GM19438 (cell line): ENCODE results near the gene LSM14B.
A peak's percentile ranks its signal among the peaks of the same experiment; 100 is the strongest.
"Not testable (repeated sequence)": the region's sequence is repeated elsewhere in the genome, so short reads cannot be mapped to it uniquely, and the experiment has no call there.

Experiments used
- ATAC-seq: cut with Tn5 transposase; IDR thresholded peaks from one replicate; pipeline ENCODE4 v1.9.1; 2021; ENCODE audit warnings: low read depth; ENCODE audit not compliant: unreplicated experiment

Gene LSM14B

DNA sequence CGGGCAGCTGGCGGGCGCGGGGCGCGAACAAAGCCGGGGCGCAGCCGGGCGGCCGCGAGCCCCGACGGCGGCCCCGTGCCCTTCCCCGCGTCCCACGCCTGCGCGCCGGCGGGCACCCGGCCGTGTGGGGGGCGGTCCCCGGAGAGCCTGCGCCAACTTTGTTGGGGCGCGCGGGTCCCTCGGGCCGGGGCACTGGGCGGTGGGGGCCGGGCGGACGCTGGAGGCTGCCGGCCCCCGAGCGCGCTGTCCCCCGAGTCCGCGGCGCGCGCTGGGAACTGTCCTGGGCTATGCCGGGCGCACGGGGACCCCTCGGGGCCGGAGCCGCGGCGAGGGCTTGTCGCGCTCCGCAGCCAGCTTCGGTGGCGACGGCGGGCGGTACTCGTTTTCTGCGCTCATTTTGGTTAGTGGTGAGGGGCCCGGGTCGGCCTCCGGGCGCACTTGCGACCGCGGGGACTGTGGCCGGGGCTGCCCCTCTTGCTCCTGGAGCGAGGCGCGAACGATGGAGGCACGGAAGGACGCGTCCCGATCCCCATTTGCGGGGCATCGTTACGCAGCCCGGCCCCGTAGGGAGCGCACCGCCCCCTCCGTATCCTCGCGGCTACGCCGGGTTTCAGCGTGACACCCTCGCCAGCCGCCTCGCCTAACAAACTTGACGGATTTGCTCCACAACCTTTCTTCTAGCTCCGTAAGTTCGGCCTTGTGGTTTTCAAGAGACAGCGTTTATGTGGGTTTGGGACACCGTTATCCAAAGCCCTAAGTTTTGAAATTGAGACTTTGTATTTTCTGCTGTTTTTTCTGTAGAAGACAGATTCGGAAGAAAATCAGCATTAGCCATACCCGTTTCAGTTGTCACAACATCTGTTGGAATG, 21.9 kb downstream of the LSM14B start:
- peak; percentile 4 for ATAC-seq

GRCh38 chr20:62145688-62146018, 23.4 kb downstream of the LSM14B start:
- ATAC-seq = no peak

- no peak for ATAC-seq
Observed at GRCh38 chr20:62146019-62146755, 23.9 kb downstream of the LSM14B start.

- no peak for ATAC-seq
Observed at GRCh38 chr20:62147125-62147524, 24.9 kb downstream of the LSM14B start.

DNA sequence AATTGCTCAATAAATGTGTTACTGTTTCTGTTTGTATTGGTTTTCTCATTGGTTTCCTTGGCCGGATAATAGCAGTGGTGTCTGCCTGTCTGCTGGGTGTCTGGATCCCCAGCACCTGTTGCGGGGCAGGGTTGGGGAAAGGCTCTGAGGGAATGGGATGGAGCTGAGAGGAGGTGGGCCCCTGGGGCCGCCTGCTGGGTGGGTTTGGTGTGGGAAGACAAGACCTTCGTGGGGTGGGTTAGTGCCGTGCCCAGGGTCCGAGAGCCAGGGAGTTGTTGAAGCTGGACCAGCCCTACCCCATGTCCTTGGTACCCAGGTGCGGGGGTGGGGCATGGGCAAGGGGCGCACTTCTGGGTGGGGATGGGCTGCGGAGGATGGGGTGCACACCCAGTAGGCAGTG, 25.3 kb downstream of the LSM14B start:
- ATAC-seq = no peak

DNA sequence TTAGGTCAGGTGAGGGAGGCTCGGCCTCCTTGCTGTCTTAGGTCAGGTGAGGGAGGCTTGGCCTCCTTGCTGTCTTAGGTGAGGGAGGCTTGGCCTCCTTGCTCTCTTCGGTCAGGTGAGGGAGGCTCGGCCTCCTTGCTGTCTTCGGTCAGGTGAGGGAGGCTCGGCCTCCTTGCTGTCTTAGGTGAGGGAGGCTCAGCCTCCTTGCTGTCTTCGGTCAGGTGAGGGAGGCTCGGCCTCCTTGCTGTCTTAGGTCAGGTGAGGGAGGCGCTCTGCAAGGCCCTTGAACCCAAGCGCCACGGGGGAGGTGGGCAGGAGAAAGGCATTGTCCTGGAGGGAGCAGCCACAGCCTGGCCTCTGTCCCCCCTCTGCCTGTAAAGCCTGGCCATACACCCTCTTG, 26.1 kb downstream of the LSM14B start:
- ATAC-seq = not testable (repeated sequence)

DNA sequence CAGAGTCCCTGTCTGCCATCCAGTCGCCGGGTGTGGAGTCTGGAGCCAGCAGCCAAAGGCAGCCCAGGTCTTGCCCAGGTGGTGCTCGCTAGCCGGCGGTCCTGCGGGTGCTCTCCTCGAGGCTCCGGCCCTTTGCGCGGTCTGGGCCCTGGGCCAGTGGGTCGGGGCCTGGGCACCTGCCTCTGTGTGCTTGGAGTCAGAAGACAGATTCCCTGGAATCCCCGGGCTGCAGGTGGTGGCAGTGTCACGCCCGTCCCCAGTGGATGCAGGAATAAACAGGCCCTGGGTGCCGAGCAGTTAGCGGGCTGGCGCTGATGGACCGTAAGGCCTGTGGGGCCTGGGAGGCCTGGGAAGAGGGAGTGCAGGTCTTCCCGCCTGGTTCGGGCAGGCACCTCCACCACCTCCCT, 26.6 kb downstream of the LSM14B start:
- no peak for ATAC-seq

GRCh38 chr20:62149532-62150309, 27.4 kb downstream of the LSM14B start:
- ATAC-seq = no peak

GRCh38 chr20:62150310-62150575, 28.0 kb downstream of the LSM14B start:
- ATAC-seq = no peak

- no peak for ATAC-seq
Observed at GRCh38 chr20:62151225-62151624, 28.9 kb downstream of the LSM14B start.

GRCh38 chr20:62151835-62152364, 29.6 kb downstream of the LSM14B start:
- ATAC-seq = no peak

DNA sequence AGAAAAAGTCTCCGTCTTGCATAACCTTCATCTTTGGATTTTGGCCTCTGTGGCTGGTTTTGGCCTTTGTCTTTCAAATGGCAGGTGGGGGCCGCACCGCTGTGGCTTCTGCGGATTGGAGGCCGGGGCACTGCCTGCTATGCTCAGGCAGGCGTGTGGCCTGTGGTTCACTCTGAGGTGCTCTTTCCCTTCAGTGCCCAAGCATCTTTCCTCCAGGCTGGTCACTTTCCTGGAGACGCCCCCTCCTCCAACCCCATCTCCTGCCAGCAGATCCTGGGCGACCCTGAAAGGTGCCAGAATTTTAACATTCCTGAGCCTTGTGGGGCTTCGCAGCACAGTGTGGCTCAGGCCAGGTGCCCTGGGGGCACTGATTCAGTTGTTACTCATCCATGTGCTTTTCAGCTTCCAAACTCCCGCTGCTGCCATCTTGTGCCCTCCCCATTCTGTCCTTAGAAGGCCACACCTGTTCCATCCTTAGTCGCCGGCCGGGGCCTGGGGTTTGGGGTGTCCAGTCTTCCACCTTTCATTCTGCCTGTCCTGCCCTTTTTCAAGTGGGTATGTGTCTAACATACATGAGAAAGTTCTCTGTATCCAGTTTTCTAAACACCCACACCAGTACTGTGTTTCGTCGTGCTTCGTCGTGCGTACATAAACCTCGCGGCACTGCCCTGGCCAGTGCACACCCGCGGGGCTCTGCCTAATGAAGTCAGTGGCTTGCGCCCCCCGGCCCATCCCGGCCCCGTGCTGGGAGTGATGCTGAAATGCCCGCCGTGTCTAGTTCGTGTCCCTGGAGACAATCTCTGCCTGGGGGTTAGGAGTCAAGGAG, 33.4 kb downstream of the LSM14B start:
- ATAC-seq = no peak

DNA sequence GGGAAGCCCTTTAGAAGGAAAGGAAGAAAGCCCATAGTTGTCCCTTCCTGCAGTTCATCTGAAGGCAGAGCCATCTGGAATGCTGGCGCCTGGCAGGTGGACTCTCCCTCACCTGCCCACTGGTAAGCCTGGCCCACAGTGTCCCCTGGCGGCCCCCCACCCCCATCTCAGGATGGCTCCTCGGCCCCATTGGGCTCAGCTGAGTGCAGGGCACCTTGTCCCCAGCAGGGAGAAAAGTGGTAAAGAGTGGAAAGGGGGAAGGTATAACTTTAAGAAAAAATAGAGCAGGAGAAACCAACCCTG, 33.9 kb downstream of the LSM14B start:
- no peak for ATAC-seq

DNA sequence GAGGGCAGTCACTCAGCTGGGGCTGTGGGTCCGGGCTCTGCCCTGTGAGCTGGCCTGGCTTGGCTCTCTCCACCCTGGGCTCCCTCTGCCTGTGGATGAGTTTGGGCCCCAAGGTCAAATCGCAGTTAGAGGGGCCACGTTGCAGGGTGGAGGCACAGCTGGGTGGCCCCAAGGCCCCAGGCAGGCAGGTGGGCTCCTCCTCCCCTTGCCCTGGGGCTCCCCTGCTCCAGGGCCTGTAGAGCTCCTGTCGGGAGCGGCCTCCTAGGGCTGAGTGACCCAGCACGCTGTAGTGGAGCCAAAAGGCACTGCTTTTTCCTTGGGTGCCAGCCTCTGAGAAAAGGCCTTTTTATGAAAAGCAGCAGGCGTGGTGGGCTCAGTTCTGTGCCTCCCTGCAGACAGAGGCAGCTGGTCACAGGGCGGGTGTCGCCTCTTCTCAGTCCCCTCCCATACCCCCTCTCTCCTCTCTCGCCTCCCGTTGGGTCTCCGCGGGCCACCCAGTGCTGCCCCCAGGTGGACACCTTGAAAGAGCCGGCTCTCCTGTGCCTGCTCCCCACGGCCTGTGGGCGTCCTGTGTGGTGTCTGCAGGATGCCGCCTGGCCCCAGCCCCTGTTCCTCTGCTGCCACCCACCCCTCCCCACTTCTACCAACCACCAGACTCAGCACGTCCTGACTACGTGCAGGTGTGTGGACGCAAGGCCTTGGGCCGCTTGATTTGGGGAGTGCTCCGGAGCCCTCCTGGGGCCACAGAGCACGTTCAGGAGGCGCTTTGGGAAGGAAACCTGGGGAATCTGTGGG, 34.5 kb downstream of the LSM14B start:
- no peak for ATAC-seq

DNA sequence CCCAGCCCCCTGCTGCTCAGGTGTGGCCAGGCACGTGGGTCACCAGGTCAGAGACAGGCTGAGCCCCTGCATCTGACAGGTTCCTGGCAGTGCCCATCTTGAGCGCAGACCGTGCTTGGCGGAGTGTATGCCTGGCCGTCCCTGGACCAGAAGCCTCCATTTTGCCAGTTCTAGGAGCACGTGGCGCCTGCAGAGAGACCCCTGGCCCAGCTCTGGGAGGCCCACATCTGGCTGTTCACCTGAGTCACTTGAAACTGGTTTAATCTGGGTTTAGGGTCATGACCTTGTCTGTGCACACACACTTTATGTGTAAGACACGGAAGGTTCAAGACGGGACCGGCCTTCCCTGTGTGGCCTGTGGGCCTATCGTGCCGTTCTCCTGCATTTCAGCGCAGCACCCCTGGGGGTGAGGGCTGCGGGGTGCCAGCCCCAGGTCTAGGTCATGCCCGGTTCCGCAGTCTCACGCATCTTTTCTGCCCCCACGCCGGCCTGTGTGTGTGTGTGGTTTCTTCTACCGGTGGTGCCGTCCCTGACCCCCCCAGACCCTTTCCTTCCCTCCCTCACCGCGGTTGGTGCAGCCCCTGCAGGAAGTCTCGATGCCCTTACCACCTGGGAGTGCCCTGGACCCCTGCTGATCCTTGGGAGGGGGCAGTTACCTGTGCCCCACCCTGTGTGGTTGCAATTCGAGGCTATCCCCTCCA, 35.3 kb downstream of the LSM14B start:
- ATAC-seq = no peak

DNA sequence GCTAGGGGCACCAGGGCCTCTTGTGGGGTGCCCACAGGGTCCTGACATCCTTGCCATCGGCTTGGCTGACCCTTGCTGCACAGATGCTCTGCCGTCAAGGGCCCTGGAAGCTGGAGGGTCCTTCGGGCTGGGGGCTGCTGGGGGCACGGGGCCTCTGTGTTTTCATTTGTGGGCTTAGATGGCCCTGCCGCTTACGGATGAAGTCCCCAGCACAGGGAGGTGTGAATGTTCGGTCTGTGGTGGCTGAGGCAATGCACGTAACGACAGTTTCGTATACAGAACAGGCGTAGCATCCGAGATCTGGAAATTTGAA, 35.8 kb downstream of the LSM14B start:
- ATAC-seq = no peak

- no peak for ATAC-seq
Observed at GRCh38 chr20:62158541-62158940, 36.3 kb downstream of the LSM14B start.

DNA sequence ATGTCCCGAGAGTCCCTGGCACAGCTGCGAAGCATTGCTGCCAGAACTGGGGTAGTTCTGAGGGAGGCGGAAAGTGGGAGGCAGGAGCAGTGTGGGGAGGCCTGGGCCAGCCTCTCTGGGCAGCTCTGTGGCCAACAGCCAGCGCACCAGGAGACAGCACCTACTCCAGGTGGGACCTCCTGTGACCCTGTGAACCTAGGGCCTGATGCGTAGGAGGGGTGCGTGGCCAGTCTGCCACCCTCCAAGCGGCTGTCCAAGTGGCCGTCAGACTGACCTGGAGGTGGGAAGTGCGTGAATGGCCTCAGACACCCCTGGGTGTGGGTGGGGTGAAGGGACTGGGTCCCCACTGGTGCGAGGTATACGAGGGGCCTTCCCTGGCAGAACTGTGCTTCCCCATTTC, 36.8 kb downstream of the LSM14B start:
- no peak for ATAC-seq

DNA sequence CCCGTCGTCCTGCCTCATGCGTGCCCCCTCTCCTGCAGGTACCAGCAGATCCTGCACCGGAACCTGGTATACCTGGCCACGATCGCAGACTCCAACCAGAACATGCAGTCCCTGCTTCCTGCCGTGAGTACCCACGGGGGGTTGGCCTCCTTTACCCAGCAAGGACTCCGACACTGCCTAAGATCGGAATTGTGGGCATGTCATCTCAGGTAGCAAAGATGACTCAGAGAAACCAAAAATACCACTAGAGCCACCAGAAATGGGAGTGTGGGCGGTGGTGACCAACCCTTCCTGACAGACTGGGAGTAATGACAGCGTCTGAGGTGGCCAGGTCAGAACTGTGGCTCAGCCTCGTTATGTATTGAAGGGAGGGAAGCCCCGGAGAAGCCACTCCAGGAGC, 37.6 kb downstream of the LSM14B start:
- no peak for ATAC-seq
